HuH-7.5 (cell line): Measurements from ENCODE around the gene RNF114.
A peak's percentile ranks its signal among the peaks of the same experiment; 100 is the strongest.

Experiments used
- DNase-seq: peaks from one replicate; pipeline ENCODE4 v3.0.0; 2011; ENCODE audit warnings: low spot score

Gene RNF114

GRCh38 chr20:49904440-49905214 is 31.6 kb upstream of the RNF114 start:
- DNase-seq: no peak

- DNase-seq: no peak
Measured at GRCh38 chr20:49905415-49906091, 30.6 kb upstream of the RNF114 start.

- DNase-seq: no peak
Measured at GRCh38 chr20:49906101-49906604, 30.0 kb upstream of the RNF114 start.

- DNase-seq: no peak
Measured at GRCh38 chr20:49906615-49907154, 29.5 kb upstream of the RNF114 start.

- DNase-seq: no peak
Measured at GRCh38 chr20:49907405-49908257, 28.6 kb upstream of the RNF114 start.

- no peak for DNase-seq
Measured at GRCh38 chr20:49908258-49908565, 28.0 kb upstream of the RNF114 start.

GRCh38 chr20:49909499-49910339 is 26.5 kb upstream of the RNF114 start:
- peak; percentile 66 for DNase-seq

- peak; percentile 1 for DNase-seq
Measured at GRCh38 chr20:49910340-49910706, 25.9 kb upstream of the RNF114 start.

GRCh38 chr20:49913399-49914047 is 22.7 kb upstream of the RNF114 start:
- DNase-seq: no peak

- no peak for DNase-seq
Measured at GRCh38 chr20:49914310-49915117, 21.7 kb upstream of the RNF114 start.

GRCh38 chr20:49915118-49915379 is 21.1 kb upstream of the RNF114 start:
- no peak for DNase-seq

- peak; percentile 96 for DNase-seq
Measured at GRCh38 chr20:49915380-49916145, 20.6 kb upstream of the RNF114 start, which contains the start of gene SPATA2. SPATA2 (minus strand) TSS chr20:49915529; CDS start chr20:49908490, 7,039 bp downstream.

- peak; percentile 97 for DNase-seq
Measured at GRCh38 chr20:49916146-49917002, 19.8 kb upstream of the RNF114 start.

- DNase-seq: no peak
Measured at GRCh38 chr20:49918446-49918845, 17.8 kb upstream of the RNF114 start.

GRCh38 chr20:49919009-49919408 is 17.2 kb upstream of the RNF114 start:
- DNase-seq: no peak

- no peak for DNase-seq
Measured at GRCh38 chr20:49919461-49919860, 16.7 kb upstream of the RNF114 start.

- no peak for DNase-seq
Measured at GRCh38 chr20:49924247-49924646, 11.9 kb upstream of the RNF114 start.

GRCh38 chr20:49925901-49926454 is 10.2 kb upstream of the RNF114 start:
- DNase-seq: no peak
